NB4 (cell line): ENCODE results near the gene PRR19.

Experiments used
- CTCF ChIP-seq: IDR thresholded peaks from one replicate; pipeline ENCODE4 v1.5.1; 2012; ENCODE audit warnings: low read depth, low read length
- MAX ChIP-seq: IDR thresholded peaks from 2 replicates; pipeline ENCODE4 v1.6.1; 2011; ENCODE audit warnings: low read depth, low read length
- MYC ChIP-seq: IDR thresholded peaks from 2 replicates; pipeline ENCODE4 v1.6.1; 2011; ENCODE audit warnings: low read depth, low read length
- POLR2A ChIP-seq: IDR thresholded peaks from 2 replicates; pipeline ENCODE4 v1.6.1; 2011; ENCODE audit warnings: mild to moderate bottlenecking; ENCODE audit not compliant: insufficient read length; ENCODE audit errors: extremely low read depth

GRCh38 chr19:42293540-42293939 is 8.4 kb upstream of the PRR19 start:
- TF ChIP-seq POLR2A (no peak), CTCF (no peak), MAX (no peak), MYC (no peak)
